IgD-negative memory B cell (primary cell): ENCODE measurements around the gene HOXD13. TPM values are rescaled to one million over a fixed set of nuclear protein-coding genes. Genes with fewer than 3 reads are reported as not detected.
A peak's percentile ranks its signal among the peaks of the same experiment; 100 is the strongest.

Experiments
- H3K27ac Mint-ChIP-seq, 3 donors: one replicate each; pipeline ENCODE4 v1.8.0; 2020 to 2022; ENCODE audit warnings: mild to moderate bottlenecking in 3 of 3, mixed read lengths in 3 of 3, moderate library complexity in 1 of 3
- H3K27me3 Mint-ChIP-seq: one replicate; pipeline ENCODE4 v1.8.0; 2021; ENCODE audit warnings: mixed read lengths
- H3K36me3 Mint-ChIP-seq: one replicate; pipeline ENCODE4 v1.8.0; 2020; ENCODE audit warnings: mild to moderate bottlenecking, mixed read lengths
- H3K4me1 Mint-ChIP-seq, 3 donors: one replicate each; pipeline ENCODE4 v1.8.0; 2020 to 2022; ENCODE audit warnings: mixed read lengths in 3 of 3, mild to moderate bottlenecking in 1 of 3
- H3K4me3 Mint-ChIP-seq, 4 donors: one replicate each; pipeline ENCODE4 v1.8.0; 2020 to 2022; ENCODE audit warnings: mild to moderate bottlenecking in 4 of 4, mixed read lengths in 4 of 4, moderate library complexity in 3 of 4
- H3K9me3 Mint-ChIP-seq, 3 donors: one replicate each; pipeline ENCODE4 v1.8.0; 2020 to 2021; ENCODE audit warnings: mixed read lengths in 3 of 3, mild to moderate bottlenecking in 1 of 3
- polyA plus RNA-seq: library from polyadenylated mRNA; unstranded; fragments of 300-500 nt; fragmentation: Illumina TruSeq; gene quantifications from one replicate; pipeline ENCODE4 v1.2.3, GENCODE V29; 2021

HOXD13 gene
- polyA plus RNA-seq, 1 donor from 2014 or later = not detected

DNA sequence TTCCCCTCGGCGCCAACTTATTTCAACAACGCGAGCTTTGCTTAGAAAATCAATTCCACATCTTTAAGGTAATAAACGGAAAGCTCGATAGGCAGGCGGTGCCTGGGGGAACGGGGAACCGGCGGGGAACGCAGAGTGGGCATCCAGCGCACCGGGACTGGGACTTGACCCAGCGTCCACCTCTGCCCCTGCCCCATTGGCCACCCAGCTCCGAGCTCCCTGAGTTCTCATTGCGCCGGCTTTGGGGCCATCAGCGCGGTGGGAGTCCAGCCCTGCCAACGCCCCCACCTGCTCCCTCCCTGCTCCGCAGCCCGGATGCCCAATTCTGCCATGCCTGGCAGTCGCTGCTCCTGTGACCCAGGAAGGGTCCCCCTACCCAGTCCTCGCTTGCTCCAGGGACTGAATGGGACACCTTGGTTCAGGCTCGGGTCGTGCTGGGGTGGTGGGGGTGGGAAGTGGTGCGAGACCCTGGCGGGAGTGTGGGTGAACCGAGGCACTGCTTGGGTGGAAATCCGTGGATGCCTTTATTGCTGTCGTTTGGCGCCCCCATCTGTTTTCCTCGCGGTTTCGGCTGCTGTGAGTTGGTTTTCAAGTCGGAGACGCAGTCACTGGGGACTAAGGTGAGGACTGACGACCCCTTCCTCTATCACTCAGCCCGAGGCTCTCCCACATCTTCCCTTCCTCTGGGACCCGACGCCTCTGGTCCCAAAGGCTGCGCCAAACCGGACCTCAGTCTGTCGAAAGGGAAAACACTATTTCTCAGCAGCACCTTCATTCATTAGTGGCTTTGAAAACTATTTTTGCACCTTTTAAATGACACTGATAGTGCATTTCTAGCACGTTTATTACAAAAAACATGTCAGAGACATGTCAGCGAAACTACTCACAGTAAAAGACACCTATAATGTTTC lies 6.4 kb upstream of the HOXD13 start:
- Mint-ChIP-seq H3K4me1 (peaks cover 0 to 4% (median 4%) of the 10 kb centered on the region in 3 donors), H3K4me3 (peak overlapping the region in 1 of 4 donors; percentile 82), H3K27me3 (peaks cover 74% of the 10 kb centered on the region), H3K36me3 (peaks cover 2% of the 10 kb centered on the region), H3K9me3 (peaks cover 0 to 10% (median 0%) of the 10 kb centered on the region in 3 donors), H3K27ac (peak overlapping the region; percentile 53 to 96 (median 91))

DNA sequence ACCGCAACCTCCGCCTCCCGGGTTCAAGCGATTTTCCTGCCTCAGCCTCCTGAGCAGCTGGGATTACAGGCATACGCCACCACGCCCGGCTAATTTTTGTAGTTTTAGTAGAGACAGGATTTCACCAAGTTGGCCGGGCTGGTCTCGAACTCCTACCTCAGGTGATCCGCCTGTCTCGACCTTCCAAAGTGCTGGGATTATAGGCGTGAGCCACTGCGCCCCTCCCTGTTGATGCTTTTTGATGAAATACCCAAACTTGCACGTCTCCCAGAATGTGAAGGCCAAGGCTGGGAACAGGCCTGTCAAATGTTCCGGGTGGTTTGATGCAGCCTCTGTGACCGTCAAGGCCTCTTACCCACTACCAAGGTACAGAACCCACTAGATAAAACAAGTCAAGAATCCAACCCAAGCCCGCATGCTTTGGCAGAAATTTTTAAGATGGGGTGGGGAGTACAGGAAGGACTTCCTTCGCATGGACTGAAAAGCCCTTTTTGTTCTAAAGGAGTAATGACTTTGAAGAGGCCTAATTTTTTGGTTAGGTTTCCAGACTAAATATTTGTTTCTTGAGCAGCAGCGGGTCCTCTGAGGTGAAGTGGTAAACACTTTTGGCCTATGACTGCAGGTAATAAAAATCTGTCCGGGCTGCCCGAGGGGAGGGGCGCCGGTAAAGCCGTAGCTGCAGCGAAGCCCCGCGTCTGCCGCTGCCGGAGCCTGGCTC lies 5.0 kb upstream of the HOXD13 start:
- Mint-ChIP-seq H3K27ac (peak overlapping the region; percentile 10 to 91 (median 83)), H3K4me1 (peaks cover 5 to 10% (median 6%) of the 10 kb centered on the region in 3 donors), H3K9me3 (peaks cover 0 to 11% (median 0%) of the 10 kb centered on the region in 3 donors), H3K4me3 (peak overlapping the region in 1 of 4 donors; percentile 82), H3K36me3 (peaks cover 2% of the 10 kb centered on the region), H3K27me3 (peaks cover 75% of the 10 kb centered on the region)

DNA sequence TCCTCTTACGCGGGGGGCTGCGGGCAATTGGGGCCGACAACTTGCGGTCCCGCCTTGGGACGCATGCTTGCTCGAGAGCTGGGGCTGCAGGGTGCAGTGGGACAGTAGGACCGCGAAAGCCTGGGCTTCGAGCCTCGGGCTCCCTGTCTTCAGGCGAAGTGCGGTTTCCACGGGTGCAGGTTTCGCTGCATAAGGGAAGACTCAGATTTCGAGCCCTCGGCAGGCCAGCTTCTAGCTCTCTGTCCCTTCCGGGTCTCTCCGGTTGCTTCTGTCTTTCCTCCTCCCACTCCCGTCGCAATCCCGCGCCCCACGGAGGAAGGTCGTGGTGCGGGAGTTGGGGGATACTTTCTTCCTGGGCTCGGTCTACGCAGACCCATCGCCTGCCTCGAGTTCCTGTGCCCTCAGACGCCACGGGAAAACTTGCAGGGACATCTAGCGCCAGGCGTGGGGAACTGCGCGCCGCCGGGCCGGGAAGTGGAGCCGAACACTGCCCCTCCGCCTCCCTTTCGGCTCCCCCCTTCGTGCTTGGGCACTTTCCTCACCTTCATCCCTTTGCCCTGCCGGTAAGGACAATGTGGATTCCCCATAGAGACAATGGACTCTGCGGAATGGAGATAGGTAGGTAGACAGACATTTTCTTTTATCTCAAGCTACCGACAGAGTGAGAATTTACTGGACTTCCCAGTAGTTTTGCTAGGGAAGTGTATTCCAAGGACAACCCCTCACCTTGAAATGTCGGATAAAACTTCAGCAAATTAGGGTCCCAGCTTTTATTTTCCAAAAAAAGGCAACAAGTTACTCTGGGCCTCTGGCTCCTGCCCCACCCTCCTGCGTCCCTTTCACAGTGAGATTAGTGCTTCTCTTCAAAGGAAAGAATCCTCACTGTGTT lies 4.2 kb upstream of the HOXD13 start:
- H3K27me3 Mint-ChIP-seq = peaks cover 73% of the 10 kb centered on the region
- peak overlapping the region; percentile 31 to 85 (median 83) for H3K27ac Mint-ChIP-seq
- peaks cover 5 to 10% (median 6%) of the 10 kb centered on the region in 3 donors for H3K4me1 Mint-ChIP-seq
- H3K4me3 Mint-ChIP-seq = peak overlapping the region; percentile 18 to 88 (median 40)
- peaks cover 2% of the 10 kb centered on the region for H3K36me3 Mint-ChIP-seq
- H3K9me3 Mint-ChIP-seq = peaks cover 0 to 11% (median 0%) of the 10 kb centered on the region in 3 donors

DNA sequence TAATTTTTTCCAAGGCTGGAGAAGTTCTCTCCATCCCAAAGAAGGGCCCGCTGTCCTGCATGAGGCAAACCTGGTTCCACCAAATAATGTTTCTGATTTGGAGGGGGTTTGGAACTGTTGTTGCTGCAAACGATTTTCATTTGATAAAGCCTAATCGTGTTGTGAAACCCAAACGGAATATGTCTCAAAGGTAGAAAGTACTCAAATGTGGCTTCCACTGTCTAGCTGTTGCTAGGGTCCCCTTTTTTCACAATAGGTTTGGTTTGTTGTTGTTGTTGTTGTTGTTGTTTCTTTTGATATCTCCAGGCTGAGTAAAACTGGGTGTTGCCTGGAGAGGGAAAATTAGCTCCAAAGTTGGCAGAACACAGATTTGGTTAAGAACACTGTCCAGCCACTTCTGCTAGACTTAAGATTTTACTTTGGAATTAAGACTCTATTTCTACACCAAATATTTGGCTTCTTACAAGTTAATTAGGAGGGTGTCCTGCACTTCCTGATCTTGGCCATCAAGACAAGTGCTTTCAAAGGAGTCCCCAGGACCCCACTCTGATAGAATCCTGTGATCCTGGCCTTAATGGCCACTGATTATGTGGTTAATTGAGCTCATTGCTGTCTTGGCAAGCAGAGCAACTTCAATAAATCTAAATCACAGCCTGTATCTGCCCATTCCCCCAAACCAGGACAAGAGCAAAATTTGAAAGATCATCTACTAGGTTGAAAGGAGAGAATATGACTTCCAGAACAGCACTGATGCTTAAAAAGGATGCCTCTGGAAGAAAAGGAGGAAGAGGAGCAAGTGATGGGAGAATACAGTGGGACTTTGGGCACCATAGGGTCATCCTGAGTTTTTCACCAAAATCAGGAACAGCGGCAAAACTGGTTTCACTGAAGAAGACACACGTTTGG lies 3.3 kb upstream of the HOXD13 start:
- H3K9me3 Mint-ChIP-seq = peaks cover 0 to 19% (median 0%) of the 10 kb centered on the region in 3 donors
- H3K27me3 Mint-ChIP-seq = peaks cover 71% of the 10 kb centered on the region
- H3K4me3 Mint-ChIP-seq = peak overlapping the region in 1 of 4 donors; percentile 36
- H3K4me1 Mint-ChIP-seq = peaks cover 5 to 10% (median 6%) of the 10 kb centered on the region in 3 donors
- H3K36me3 Mint-ChIP-seq = peaks cover 2% of the 10 kb centered on the region
- H3K27ac Mint-ChIP-seq = peak overlapping the region; percentile 4 to 84 (median 83)

DNA sequence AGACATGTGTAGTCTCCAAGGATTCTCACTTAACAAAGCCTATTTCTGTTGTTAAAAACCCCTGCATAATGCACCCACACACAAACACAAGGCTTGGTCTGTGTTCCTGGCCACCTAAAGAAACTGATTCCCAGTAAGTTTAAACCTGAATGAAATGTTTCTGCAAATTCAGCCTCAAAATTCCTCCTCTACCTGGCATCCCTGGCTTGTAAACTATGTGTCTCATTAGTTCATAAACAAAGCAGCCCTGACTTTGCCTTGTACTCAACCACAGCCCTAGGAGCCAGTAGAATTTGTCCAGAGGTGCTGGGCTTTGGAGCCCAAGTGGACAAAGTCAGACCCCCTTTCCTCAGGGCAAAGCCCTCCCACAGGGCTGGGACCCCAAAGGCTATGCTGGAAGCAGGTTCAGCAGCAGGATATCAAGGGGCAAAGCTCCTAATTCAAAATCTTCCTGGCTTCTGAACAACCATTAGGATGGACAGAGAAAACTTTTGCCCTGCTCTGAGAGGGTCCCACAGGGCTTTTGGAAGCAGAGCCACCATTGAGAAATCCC lies 2.6 kb upstream of the HOXD13 start:
- Mint-ChIP-seq H3K36me3 (peaks cover 2% of the 10 kb centered on the region), H3K4me3 (peak overlapping the region in 1 of 4 donors; percentile 45), H3K9me3 (peaks cover 0 to 21% (median 0%) of the 10 kb centered on the region in 3 donors), H3K27ac (peak overlapping the region in 1 of 3 donors; percentile 83), H3K4me1 (peaks cover 5 to 10% (median 6%) of the 10 kb centered on the region in 3 donors), H3K27me3 (peaks cover 71% of the 10 kb centered on the region)

DNA sequence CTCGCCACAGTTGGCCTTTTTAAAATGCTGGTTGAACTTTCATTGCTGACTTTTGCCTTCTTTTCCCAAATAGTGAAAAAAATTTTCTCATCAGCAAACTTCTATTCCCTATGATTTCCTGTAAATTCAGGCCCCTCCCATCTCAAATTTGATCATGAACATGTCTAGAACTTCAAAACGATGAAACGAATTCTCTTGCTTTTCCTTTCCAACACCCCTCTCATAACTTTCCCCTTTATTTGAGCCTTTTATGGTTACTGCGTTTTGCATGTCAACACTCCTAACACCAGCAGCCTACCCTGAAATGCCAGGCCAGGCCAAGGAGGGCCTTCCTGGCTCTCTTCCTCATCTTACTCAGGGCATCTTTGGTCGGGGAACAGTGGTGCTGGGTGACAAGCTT lies 1.7 kb upstream of the HOXD13 start:
- H3K36me3 Mint-ChIP-seq = peaks cover 2% of the 10 kb centered on the region
- H3K9me3 Mint-ChIP-seq = peaks cover 0 to 21% (median 1%) of the 10 kb centered on the region in 3 donors
- peak overlapping the region; percentile 48 to 86 (median 83) for H3K27ac Mint-ChIP-seq
- peak overlapping the region in 1 of 4 donors; percentile 51 for H3K4me3 Mint-ChIP-seq
- peaks cover 79% of the 10 kb centered on the region for H3K27me3 Mint-ChIP-seq
- peaks cover 5 to 15% (median 6%) of the 10 kb centered on the region in 3 donors for H3K4me1 Mint-ChIP-seq

DNA sequence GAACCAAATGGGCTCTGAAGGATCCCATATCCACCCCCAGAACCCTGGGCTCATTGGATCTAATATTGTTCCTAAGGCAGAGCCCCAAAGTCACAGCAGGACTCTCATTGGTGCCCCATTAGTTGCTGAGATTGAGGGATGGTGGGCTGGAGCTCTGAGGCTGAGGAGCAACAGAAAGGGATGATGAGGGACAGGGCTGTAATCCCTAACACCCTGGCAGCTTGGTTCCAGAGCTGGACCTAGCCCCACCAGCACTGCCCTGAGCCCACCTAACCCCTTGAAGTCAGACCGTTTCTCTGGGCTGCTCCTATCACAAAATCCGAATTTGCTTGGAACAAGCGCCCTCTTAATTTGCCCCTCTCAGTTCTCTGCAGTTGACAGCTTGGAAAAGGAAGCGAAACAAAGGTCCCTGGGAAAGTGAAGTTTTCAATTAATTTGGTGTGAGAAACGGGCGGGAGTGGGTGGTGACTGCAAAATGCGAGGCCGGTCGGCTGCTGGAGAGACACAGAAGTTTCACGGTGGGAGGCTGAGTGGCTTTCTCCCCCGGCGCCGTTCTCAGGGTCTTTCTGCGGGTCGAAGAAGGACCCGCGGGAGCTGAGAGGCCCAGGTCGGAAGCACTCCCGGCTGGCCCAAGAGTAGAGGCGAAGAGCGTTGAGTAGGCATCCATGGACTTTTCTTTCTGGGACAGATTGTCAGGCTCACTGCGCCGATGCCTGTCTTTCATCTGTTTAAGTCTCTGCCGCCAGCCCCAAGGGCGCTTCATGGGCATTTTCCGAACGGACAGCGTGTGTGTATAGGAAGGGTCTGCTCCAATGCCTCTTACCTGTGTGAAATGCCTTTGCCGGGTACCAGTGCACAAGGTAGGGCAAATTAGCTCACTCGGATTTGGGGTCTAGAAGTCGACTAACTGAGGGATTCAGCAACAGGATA lies 927 bp upstream of the HOXD13 start:
- Mint-ChIP-seq H3K27ac (peak overlapping the region; percentile 83 to 92 (median 86)), H3K4me3 (peak overlapping the region; percentile 34 to 80 (median 62))

DNA sequence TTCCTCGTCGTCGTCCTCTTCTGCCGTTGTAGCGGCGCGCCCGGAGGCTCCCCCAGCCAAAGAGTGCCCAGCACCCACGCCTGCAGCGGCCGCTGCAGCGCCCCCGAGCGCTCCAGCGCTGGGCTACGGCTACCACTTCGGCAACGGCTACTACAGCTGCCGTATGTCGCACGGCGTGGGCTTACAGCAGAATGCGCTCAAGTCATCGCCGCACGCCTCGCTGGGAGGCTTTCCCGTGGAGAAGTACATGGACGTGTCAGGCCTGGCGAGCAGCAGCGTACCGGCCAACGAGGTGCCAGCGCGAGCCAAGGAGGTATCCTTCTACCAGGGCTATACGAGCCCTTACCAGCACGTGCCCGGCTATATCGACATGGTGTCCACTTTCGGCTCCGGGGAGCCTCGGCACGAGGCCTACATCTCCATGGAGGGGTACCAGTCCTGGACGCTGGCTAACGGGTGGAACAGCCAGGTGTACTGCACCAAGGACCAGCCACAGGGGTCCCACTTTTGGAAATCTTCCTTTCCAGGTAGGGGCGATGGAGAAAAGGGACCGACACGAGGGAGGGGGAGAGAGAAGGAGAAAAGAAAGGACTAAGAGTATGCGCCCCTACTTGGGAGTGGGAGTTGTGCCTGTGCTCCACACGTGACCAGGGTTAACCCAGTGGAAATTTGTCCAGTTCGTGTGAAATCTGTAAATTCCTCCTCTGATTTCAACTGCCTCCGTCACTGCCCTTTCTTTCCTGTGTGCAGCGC lies 800 bp downstream of the HOXD13 start:
- Mint-ChIP-seq H3K36me3 (no peaks in the 10 kb centered on the region), H3K27me3 (peaks cover 82% of the 10 kb centered on the region), H3K9me3 (peaks cover 0 to 18% (median 1%) of the 10 kb centered on the region in 3 donors), H3K4me1 (peaks cover 7 to 22% (median 19%) of the 10 kb centered on the region in 3 donors), H3K4me3 (peak overlapping the region in 3 of 4 donors; percentile 23 to 67 (median 61)), H3K27ac (peak overlapping the region; percentile 86)

More for the DNA sequence above, 927 bp upstream of the HOXD13 start:
- peaks cover 2% of the 10 kb centered on the region for H3K36me3 Mint-ChIP-seq
- H3K27me3 Mint-ChIP-seq = peaks cover 82% of the 10 kb centered on the region
- H3K9me3 Mint-ChIP-seq = peaks cover 0 to 21% (median 1%) of the 10 kb centered on the region in 3 donors
- H3K4me1 Mint-ChIP-seq = peaks cover 6 to 19% (median 10%) of the 10 kb centered on the region in 3 donors

DNA sequence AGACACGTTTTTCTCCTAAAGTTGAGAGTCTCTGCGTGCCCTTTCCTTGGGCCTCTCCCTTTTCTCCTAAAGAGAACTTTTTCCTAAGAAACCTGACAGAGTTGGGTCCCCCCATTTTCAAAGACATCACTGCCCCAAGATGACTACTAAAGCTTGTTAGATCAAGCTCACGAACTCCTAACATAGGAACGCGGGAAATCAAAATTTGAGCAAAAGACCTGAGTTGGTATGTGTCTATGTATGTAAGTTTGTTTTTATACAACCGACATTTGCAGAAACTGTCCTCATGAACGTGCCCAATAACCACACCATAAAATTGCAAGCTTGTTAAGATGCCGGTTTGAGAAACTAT lies 1.4 kb downstream of the HOXD13 start:
- Mint-ChIP-seq H3K27me3 (peaks cover 81% of the 10 kb centered on the region), H3K9me3 (peaks cover 0 to 18% (median 1%) of the 10 kb centered on the region in 3 donors), H3K4me1 (peaks cover 7 to 22% (median 17%) of the 10 kb centered on the region in 3 donors), H3K36me3 (no peaks in the 10 kb centered on the region), H3K27ac (peak overlapping the region; percentile 86), H3K4me3 (peak overlapping the region in 3 of 4 donors; percentile 23 to 67 (median 61))

DNA sequence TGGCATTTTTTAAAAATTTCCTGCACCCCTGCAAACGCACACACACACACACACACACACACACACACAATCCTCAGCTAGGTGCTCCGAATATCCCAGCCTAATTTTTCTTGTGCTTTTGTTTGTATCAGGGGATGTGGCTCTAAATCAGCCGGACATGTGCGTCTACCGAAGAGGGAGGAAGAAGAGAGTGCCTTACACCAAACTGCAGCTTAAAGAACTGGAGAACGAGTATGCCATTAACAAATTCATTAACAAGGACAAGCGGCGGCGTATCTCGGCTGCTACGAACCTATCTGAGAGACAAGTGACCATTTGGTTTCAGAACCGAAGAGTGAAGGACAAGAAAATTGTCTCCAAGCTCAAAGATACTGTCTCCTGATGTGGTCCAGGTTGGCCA lies 1.8 kb downstream of the HOXD13 start:
- H3K27ac Mint-ChIP-seq = peak overlapping the region; percentile 13 to 86 (median 86)
- peaks cover 0 to 18% (median 1%) of the 10 kb centered on the region in 3 donors for H3K9me3 Mint-ChIP-seq
- H3K4me3 Mint-ChIP-seq = no peak overlapping the region
- peaks cover 7 to 22% (median 17%) of the 10 kb centered on the region in 3 donors for H3K4me1 Mint-ChIP-seq
- peaks cover 81% of the 10 kb centered on the region for H3K27me3 Mint-ChIP-seq
- no peaks in the 10 kb centered on the region for H3K36me3 Mint-ChIP-seq

DNA sequence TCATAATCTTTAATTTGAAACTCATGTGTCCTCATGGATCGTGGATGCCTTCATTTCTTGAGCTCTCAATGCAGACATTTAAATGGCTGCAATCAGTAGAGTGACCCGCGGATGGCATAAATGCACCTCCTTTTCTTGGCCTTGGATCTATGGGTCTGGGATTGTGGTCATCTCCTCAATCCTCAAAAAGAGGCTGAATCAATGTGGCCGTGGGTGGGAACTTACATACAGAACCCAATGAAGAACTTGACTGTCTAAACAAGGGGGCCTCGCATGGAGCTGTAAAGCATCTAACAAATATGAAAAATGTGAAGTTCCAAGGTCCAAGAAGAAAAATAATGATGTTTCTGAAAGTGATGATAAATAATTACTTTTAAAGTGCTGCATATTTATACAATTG lies 2.9 kb downstream of the HOXD13 start:
- Mint-ChIP-seq H3K27ac (peak overlapping the region in 1 of 3 donors; percentile 86), H3K27me3 (peaks cover 77% of the 10 kb centered on the region), H3K4me3 (peak overlapping the region in 3 of 4 donors; percentile 13 to 47 (median 14)), H3K4me1 (peaks cover 7 to 22% (median 17%) of the 10 kb centered on the region in 3 donors), H3K36me3 (no peaks in the 10 kb centered on the region), H3K9me3 (peaks cover 0 to 18% (median 1%) of the 10 kb centered on the region in 3 donors)
